HEK293T (cell line): ENCODE measurements around the gene SLC7A10.

Source experiments
- ARNT ChIP-seq: fragments of 450-650 bp; IDR thresholded peaks from 2 replicates; pipeline ENCODE4 v1.6.1; 2017; ENCODE audit warnings: mild to moderate bottlenecking
- BHLHE40 ChIP-seq: fragments of 450-650 bp; IDR thresholded peaks from 2 replicates; pipeline ENCODE4 v1.6.1; 2016; ENCODE audit warnings: mild to moderate bottlenecking, moderate library complexity, borderline replicate concordance
- CTBP1 ChIP-seq: fragments of 450-650 bp; IDR thresholded peaks from 2 replicates; pipeline ENCODE4 v1.6.1; 2016; ENCODE audit warnings: borderline replicate concordance
- ELF4 ChIP-seq: fragments of 450-650 bp; IDR thresholded peaks from 2 replicates; pipeline ENCODE4 v1.6.1; 2017; ENCODE audit warnings: antibody characterized with exemption
- FOXA1 ChIP-seq: fragments of 450-650 bp; IDR thresholded peaks from 2 replicates; pipeline ENCODE4 v1.6.1; 2016; ENCODE audit warnings: mild to moderate bottlenecking
- FOXM1 ChIP-seq: fragments of 450-650 bp; IDR thresholded peaks from 2 replicates; pipeline ENCODE4 v1.6.1; 2017; ENCODE audit warnings: mild to moderate bottlenecking, borderline replicate concordance
- HDGF ChIP-seq: fragments of 450-650 bp; IDR thresholded peaks from 2 replicates; pipeline ENCODE4 v1.6.1; 2017; ENCODE audit warnings: antibody characterized with exemption, borderline replicate concordance
- L3MBTL2 ChIP-seq: fragments of 450-650 bp; conservative IDR thresholded peaks from 2 replicates; pipeline ENCODE4 v1.6.1; 2016; ENCODE audit warnings: mild to moderate bottlenecking
- LEF1 ChIP-seq: fragments of 450-650 bp; IDR thresholded peaks from 2 replicates; pipeline ENCODE4 v1.6.1; 2017; ENCODE audit warnings: mild to moderate bottlenecking, borderline replicate concordance
- NFRKB ChIP-seq: fragments of 450-650 bp; IDR thresholded peaks from 2 replicates; pipeline ENCODE4 v1.6.1; 2016; ENCODE audit warnings: mild to moderate bottlenecking, moderate library complexity
- SP1 ChIP-seq: fragments of 450-650 bp; IDR thresholded peaks from 2 replicates; pipeline ENCODE4 v1.6.1; 2017
- SUZ12 ChIP-seq: fragments of 450-650 bp; IDR thresholded peaks from 2 replicates; pipeline ENCODE4 v1.6.1; 2016; ENCODE audit warnings: mild to moderate bottlenecking
- TARDBP ChIP-seq: fragments of 450-650 bp; IDR thresholded peaks from 2 replicates; pipeline ENCODE4 v1.6.1; 2016
- TF ChIP-seq, protein P1 (sequence below): fragments of 450-650 bp; IDR thresholded peaks from 2 replicates; pipeline ENCODE4 v1.6.1; 2016

GRCh38 chr19:33240181-33240771 lies 14.6 kb upstream of the SLC7A10 start:
- TF ChIP-seq CTBP1, result no peak
- TF ChIP-seq SP1, result no peak
- TF ChIP-seq ARNT, result no peak
- no peak for TF ChIP-seq HDGF
- no peak for TF ChIP-seq FOXA1
- no peak for TF ChIP-seq NFRKB
- no peak for TF ChIP-seq L3MBTL2
- no peak for TF ChIP-seq SUZ12
- TF ChIP-seq FOXM1, result no peak
- TF ChIP-seq LEF1, result no peak
- no peak for TF ChIP-seq BHLHE40
- TF ChIP-seq ELF4, result no peak
- TF ChIP-seq, protein P1, sequence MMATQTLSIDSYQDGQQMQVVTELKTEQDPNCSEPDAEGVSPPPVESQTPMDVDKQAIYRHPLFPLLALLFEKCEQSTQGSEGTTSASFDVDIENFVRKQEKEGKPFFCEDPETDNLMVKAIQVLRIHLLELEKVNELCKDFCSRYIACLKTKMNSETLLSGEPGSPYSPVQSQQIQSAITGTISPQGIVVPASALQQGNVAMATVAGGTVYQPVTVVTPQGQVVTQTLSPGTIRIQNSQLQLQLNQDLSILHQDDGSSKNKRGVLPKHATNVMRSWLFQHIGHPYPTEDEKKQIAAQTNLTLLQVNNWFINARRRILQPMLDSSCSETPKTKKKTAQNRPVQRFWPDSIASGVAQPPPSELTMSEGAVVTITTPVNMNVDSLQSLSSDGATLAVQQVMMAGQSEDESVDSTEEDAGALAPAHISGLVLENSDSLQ, result no peak
- TF ChIP-seq TARDBP, result no peak
